ENCODE results near the gene DLGAP4.
"Not testable (repeated sequence)": the region's sequence is repeated elsewhere in the genome, so short reads cannot be mapped to it uniquely, and the experiment has no call there.

DLGAP4 gene

DNA sequence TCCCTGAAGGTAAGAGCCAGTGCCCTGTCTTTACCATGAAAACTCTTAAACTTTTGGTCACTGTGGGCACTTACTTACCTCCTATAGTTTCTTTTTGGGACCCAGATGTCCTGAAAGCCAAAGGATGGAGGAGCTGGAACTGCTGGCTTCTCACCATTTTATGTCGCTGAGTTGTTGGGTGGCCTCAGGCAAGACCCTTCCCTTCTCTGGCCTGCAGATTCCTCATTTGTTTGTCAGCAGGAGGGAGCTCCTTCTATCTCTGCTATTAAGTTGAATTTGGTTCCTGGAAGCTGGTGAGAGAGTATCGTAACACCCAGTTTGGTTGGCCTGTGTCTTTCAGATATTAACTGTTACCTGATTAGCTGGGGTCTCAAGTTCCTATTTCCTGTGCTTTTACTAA is 167.0 kb downstream of the DLGAP4 start:
- no peak for DNase-seq (ENCODE audit: low read depth in 2 of 2)

DNA sequence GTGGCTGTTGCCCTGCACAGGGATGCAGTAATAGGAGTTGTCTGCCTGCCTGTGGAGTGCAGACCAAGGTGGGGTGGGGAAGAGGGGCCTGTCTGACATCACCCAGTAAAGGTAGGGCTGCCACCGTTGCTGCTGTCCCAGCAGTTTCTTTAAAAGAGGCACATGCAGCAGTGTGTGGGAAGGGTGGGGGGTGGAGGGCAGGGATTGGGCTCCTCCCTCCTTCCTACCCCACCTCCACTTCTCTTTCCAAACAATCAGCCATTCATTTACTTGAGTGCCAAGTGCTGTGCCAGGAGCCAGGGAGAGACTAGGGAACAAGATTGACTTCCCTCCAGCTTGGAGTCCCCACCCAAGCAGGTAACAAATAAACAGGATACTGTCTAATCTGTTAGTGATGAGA is 168.4 kb downstream of the DLGAP4 start:
- DNase-seq (ENCODE audit: low read depth in 2 of 2) = no peak

DNA sequence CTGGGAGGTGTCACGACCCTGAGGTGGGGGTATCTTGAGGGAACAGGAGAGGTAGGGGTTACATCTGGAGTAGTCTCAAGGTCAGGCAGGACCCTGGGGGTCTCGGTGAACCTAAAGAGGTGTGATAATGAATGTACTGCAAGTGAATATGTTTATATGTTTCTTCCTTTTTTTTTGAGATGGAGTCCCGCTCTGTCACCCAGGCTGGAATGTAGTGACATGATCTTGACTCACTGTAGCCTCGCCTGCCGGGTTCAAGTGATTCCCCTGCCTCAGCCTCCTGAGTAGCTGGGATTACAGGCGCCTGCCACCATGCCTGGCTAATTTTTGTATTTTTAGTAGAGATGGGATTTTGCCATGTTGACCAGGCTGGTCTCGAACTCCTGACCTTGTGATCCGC is 168.9 kb downstream of the DLGAP4 start:
- DNase-seq (ENCODE audit: low read depth in 2 of 2) = not testable (repeated sequence)

DNA sequence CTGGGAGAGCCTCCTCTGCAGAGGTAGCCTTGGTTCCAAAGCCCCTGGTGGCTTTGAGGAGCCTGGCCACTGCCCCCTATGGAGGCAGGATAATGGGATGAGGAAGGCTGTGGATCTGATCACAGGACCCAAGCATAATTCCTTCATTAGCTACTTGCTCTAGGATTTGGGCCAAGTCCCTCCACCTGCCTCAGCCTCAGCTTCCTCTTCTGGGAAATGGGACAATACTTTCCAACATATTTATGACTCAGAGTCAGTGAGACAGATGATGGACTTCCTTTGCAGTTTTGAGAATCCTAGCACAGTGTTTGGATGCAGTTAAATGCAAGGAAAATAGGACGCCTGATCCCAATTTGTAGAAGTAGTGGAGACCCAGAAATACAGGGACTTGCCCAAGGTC is 171.3 kb downstream of the DLGAP4 start:
- no peak for DNase-seq (ENCODE audit: low read depth in 2 of 2)

DNA sequence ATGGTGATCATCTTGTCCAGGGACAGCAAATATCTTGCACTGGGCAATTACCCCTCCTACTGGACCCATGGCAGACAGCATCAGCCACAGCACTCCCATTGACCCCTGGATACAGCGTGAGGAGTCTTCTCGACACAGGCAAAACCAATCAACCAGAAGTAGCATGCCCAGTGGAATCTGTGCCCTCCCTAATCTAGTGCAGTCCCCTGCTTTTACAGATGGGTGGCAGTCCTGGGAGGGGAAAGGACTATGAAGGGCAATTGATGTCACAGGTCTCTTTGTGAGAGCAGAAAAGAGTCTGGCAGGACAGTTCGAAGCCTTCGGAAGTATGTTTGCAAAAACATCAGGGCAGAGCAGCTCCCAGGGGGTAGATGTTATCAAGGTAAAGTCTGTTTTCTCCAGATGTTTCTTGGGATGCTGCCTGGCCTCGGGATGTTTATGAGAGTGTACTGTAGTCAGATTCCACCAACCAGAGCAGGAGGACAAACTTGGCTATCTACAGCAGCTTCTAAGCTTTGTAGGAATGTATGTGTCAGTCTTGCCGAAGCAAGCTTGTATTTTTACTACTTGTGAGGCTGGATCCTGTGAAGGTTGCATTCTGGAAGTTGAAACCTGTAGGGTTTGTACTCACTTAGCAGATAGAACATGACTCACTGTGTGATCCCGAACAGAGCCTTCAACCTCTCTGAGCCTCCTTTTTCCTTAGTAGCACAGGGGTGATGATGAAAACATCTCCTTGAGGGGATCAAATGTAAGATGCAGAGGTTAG is 172.2 kb downstream of the DLGAP4 start:
- DNase-seq (ENCODE audit: low read depth in 2 of 2) = no peak

DNA sequence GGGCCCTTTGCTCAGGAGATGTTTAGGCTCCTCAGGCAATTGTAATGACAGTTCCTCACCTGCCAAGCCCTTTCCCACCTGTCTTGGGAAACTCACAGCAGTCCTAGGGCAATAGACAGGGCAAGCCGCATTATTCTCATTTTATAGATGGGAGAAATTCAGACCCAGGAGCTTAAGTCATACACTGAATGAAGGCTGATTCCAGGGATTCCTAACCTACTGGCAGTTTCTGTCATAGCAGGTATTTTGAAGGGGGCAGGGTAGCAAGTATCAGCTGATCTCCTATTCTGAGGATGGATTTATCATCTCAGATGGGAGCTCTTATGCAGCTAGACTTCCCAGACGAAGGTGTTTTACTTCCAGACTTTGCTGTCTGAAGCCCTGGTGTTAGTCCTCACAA is 173.8 kb downstream of the DLGAP4 start:
- DNase-seq (ENCODE audit: low read depth in 2 of 2) = no peak

DNA sequence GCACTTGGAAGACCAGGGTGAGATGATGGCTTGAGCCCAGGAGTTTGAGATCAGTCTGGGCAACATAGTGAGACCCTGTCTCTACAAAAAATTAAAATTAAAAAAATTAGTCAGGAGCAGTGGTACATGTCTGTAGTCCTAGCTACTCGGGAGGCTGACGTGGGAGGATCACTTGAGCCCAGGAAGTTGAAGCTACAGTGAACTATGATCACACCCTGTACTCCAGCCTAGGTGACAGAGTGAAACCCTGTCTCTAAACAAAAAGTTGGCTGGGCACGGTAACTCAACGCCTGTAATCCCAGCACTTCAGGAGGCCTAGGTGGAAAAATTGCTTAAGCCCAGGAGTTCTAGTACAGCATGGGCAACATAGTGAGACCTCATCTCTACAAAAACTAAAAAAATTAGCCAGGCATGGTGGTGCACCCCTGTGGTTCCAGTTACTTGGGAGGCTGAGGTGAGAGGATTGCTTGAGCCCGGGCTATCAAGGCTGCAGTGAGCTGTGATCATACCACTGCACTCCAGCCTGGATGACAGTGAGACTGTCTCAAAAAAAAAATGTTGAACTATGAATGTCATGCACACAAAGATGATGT is 174.4 kb downstream of the DLGAP4 start:
- DNase-seq (ENCODE audit: low read depth in 2 of 2) = no peak

DNA sequence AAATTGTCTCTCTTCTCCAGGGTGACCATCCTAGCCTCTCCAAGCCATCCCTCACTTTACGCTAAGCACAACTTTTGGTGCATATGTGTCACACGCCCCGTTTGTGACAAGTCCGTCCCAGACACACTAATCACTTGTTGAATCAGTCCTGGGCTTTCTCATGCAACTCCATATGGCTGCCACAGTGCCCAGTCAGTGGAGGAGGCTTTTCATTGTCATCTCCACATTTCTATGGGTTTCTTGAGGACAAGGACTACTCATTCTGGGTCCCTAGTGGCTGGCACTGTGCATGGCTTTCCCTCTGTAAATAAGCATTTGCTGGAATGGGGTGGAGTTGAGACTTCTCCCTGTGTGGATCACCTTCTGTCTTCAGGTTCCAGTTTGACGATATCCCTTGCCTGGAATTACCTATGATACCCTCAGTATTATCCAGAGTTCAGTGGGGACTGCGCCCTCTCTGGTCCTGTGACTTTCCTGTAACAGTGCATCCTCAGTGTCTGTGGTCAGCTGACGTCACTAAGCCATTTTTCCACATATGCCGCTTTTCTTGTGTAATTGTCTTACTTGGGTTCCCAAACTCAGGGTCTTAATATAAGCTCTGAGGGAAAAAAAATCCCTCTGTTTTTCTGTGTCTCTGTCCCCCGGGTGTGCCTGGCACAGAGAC is 175.4 kb downstream of the DLGAP4 start:
- DNase-seq (ENCODE audit: low read depth in 2 of 2) = no peak

DNA sequence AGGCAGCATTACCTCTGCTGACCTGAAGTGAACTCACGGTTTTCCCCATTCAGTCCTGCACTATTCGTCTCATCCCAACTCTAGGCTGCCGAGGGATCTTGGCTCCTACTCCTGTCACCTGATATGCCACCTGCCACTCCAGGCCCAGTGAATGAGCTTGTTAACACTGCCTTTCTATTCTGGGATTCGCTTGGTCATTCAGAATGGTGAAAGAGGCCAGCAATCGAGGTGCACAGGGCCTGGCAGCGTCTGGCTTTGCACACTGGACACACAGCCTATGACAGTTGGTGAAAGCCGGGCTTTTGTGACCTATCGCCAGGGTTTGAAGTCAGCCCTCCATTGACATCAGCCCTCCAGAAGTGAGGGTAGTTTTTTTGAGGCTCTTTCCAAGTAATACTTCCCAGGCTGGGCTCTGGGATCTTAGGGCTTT is 175.9 kb downstream of the DLGAP4 start:
- no peak for DNase-seq (ENCODE audit: low read depth in 2 of 2)

DNA sequence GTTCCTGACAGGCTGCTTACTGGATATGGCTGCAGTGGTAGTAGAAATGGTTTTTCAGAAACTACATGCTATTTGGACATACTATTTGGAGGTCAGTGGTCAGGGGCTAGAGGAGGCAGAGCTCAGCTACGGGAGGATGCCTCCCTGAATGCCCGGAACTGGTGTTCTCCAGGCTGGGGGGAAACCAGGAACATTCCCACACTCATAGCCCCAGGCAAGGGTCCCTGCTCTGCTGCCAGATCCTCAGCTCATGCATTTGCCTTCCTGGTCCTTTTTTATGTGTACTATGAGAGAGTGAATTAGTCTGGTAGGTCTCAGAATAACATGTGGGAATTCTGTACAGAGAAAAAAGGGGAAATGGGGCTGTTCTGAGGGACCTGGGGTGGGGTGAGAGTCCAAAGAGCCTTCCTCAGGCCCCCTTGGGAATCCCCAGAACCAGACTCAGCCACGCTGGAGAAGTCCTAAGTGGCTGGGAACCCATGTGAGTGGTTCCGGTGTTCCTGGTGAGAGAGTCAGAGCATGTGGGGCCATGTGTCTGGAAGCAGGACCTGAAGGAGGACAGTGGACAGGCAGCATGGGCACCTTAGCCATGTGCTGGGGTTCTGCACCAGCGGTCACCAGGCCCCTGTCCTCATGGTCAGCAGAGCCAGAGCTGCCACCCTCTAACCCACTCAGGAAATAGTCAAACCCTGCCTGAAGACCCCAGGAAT is 177.2 kb downstream of the DLGAP4 start:
- DNase-seq (ENCODE audit: low read depth in 2 of 2) = no peak

DNA sequence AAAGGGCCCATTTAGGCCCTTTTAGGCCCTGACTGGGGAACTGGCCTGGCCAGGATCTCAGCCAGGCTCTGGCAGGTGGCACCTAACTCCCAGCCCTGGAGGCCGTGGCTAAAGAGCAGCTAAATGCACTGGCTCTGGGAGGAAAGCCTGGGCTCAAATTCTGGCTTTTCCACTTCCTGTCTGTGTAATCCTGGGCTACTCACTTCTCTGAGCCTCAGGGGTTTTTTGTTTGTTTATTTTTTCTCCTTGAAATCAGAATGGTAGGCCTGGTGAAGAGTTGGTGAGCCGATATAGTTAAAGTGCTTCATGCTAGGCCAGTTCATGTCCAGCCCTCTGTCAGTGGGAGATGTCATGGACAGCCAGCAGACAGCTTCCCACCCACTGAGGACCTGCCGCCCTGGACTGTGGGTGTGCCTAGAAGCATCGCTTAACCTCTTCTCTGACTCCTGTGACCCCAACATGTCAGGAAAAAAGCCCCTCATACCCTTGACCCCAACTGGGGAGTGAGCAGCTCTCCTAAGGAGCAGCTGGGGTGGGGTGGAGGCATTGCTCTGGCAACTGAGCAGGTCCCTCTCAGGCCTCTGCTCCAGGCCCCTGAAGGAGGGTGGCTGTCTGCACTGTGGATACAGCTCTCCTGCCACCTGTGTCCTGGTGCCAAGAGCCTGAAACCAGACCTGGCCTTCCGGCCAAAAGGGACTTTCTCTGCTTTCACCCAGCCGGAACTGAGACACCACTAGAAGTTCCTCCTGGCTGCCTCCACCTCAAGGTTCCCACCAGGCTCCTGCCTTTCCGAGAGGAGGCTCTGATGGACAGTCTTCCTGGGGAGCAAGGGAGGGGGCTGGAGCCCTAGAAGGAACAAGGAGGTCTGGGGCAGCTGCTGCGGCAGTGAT is 178.0 kb downstream of the DLGAP4 start:
- no peak for DNase-seq (ENCODE audit: low read depth in 2 of 2)

DNA sequence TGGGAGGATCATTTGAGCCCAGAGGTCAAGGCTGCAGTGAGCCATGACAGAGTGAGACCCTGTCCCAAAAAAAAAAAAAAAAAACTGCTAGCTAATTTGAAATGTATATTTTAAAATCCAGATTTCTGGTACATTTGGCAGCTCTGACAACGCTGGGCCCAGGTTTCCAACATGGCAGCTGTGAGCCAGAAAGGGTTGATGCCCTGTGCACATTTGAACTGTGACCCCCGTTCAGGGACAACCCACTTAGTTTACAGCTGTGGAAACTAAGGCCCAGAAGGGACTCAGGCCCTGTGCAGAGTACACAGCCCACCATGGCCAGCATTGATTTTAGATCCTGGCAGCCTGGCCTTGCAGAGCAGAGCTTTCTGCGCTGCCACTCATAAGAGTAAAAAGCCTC is 179.1 kb downstream of the DLGAP4 start:
- no peak for DNase-seq (ENCODE audit: low read depth in 2 of 2)

DNA sequence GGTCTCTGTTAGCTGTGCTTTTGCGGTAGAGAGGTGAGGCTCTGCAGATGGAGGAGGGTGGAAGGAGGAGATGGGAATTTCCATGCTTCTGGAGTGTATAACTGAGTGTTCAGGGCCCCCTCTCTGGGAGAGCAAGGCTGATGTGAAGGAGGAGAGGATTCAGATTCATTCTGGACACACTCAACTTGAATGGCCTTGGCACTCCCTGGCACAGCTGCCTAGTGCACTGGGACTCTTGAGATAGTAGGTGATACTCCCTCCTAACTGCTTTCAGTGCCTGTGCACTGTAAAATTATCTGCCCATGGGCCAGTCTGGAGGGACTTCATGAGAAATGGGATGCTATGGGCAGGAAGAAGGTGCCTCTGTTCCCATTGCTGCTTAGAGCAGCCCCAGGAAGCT is 180.9 kb downstream of the DLGAP4 start:
- DNase-seq (ENCODE audit: low read depth in 2 of 2) = no peak

DNA sequence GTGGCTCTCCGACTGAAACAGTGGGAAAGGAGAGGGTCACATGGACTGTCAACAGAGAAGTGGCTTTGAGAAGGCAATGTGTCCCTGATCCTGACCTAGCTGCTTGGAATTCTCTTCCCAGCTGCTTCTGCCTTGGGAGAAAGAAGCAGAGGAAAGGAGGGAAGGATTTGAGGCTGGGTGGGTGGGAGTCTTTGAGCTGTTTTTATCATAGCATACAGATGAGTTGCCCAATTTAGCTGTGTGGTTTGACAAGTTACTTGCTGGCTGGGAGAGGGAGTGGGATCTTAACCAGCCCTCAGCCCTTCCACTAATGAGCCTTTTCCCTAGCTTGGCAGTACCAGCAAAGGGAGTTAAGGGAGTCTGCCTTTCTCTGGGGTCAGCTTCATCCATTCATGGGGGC is 184.1 kb downstream of the DLGAP4 start:
- DNase-seq (ENCODE audit: low read depth in 2 of 2) = no peak

DNA sequence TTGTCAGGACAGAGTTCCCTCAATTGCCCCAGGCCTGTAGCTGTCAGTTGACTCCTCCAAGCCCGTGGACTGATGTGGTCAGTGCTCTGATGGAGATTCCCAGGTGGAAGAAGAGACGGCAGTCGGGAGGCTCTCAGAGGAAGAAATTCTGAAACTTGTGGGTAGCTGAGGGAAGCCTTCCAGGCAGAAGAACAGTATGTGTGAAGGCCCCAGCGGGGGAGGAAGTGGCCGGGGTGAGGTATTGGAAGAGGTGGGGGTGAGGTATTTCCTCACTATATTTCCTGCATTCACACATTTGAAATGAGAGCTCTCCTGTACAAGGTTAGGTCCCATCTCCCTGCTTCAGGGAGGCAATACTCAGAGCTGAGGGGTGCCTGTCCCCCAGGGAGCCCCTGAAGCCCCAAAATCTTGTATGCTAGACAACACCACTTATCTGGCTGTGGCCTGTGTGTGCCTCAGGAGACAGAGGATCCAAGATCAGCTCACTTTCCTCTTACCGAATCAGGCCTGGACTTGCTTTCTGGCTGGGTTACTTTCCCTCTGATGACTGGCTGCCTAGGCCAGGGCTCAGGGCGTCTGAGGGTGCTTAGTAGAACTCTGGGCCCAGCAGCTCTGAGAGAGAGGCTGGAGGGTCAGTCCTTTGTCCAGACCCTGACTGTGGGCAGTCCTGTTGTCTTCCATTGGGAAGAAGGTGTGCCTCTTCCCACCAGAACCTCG is 185.9 kb downstream of the DLGAP4 start:
- DNase-seq (ENCODE audit: low read depth in 2 of 2) = peak; percentile 41 to 43

DNA sequence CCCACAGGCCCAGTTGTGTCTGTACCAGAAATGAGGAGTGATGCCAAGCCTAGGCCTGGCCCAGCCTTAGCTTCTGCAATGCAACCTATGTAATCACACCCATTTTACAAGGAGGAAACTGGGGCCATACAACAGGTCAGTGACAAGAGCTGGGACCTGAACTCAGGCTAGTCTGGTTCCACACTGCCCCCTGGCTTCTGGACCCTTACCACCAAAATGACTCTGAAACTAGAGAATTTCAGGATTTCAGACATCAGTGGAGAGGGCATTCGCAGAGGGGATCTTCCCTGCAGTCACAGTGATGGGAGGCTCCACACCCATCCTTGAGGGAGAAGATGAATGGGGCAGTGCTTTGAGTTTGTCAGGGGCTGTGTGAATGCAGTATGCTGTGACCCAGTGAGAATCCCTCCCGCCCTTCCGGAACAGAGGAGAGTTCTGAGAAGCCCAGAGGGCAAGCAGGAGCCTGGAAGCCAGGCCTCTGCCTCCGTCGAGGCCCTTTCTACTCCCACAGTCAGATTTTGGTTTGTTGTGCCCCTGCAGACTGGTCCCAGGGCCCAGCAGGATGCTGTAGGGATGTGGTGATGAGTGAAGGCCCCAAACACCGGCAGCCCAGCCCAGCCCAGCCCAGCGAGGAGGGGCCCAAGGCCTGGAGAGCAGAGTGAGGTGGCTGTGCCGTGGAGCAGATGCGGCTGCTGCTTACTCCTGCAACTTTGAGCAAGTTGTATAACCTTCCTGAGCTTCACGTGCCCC is 187.1 kb downstream of the DLGAP4 start:
- no peak for DNase-seq (ENCODE audit: low read depth in 2 of 2)

DNA sequence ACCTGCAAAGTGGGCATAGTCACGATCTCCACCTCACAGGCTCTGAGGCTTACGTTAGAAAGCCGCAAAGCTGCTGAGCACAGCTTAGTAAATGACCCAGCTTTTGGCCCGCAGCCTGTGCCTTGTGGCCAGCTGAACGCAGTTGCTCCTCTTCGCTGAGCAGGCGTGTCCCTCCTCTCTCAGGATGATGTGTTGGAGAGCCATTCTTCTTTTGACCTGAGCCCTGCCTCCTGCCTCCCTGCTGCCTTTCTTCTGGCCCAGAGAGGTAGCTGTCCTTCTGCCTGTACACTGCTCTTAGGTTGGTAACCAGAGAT is 187.6 kb downstream of the DLGAP4 start:
- no peak for DNase-seq (ENCODE audit: low read depth in 2 of 2)

DNA sequence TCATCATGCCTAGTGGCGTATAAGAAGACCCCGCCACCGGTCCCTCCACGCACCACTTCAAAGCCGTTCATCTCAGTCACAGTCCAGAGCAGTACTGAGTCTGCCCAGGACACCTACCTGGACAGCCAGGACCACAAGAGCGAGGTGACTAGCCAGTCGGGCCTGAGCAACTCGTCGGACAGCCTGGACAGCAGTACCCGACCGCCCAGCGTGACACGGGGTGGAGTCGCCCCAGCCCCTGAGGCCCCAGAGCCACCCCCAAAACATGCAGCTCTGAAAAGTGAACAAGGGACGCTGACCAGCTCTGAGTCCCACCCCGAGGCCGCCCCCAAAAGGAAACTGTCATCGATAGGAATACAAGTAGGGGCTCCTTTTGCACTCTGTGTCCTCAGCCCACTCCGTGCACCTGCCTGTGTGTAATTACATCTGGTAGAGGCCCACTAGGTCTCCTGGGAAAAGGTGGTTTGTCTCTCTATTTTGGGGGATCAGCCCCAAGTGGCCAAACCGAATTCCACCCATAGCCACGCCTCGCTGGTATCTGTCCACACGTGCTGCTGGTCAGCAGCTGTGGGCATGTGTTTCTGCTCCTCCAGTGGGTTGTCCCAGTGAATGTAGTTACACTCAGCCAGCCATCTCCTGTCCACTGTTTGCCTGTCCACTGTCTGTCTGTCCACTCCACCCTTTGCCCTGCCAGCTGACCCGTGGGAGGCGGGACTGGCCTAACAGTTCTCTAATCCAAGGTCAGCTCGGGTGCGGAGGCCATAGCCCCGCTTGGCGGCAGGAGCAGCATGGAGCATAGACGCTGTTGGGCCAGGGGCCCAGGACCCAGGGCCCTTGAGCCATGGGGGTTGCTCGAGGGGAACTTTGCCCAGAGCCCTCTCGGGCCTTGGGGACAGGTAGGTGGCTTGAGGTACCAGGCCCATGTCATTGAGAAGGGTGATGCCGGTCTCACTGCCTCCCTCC is 190.8 kb downstream of the DLGAP4 start:
- no peak for DNase-seq (ENCODE audit: low read depth in 2 of 2)

DNA sequence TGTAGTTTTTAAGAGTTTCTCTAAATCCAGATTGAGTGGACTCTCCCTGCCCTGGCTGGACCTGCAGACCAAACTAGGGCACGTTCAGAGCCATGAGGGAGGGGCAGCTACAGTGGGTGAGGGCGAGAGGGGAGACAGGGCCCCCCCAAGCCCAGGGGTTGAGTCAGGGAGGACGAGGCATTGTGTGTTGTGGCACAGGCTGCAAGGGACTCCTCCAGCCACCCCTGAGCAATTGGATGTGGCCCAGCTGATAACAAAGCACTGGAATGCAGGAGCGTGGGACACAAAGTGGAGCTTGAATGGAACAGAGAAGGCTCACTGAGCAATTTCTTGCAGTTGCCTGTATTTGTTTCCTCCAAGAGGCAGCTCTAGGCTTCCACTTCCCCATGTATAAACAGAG is 191.7 kb downstream of the DLGAP4 start:
- no peak for DNase-seq (ENCODE audit: low read depth in 2 of 2)
